ENCODE measurements around the gene PGAP1.

Gene PGAP1

GRCh38 chr2:196935432-196935831 is 8.9 kb upstream of the PGAP1 start:
- Histone ChIP-seq H3K27me3 (ENCODE audit: insufficient read depth, low read depth) (no peaks in the 10 kb centered on the region), H3K9ac (no peak overlapping the region), H3K4me3 (IDR thresholded peaks at IDR 0.05; ENCODE audit: insufficient read depth, low read depth, low read length) (no peak overlapping the region), H3K27ac (no peak overlapping the region), H2AFZ (ENCODE audit: low read depth) (no peak overlapping the region), H3K36me3 (ENCODE audit: insufficient read depth) (no peaks in the 10 kb centered on the region), H3K4me2 (no peak overlapping the region), H3K4me1 (ENCODE audit: low read depth, poor library complexity, severe bottlenecking) (no peaks in the 10 kb centered on the region), H3K79me2 (ENCODE audit: insufficient read depth, low read depth) (no peaks in the 10 kb centered on the region), H4K20me1 (ENCODE audit: insufficient read depth) (no peaks in the 10 kb centered on the region)
- TF ChIP-seq, protein P1, sequence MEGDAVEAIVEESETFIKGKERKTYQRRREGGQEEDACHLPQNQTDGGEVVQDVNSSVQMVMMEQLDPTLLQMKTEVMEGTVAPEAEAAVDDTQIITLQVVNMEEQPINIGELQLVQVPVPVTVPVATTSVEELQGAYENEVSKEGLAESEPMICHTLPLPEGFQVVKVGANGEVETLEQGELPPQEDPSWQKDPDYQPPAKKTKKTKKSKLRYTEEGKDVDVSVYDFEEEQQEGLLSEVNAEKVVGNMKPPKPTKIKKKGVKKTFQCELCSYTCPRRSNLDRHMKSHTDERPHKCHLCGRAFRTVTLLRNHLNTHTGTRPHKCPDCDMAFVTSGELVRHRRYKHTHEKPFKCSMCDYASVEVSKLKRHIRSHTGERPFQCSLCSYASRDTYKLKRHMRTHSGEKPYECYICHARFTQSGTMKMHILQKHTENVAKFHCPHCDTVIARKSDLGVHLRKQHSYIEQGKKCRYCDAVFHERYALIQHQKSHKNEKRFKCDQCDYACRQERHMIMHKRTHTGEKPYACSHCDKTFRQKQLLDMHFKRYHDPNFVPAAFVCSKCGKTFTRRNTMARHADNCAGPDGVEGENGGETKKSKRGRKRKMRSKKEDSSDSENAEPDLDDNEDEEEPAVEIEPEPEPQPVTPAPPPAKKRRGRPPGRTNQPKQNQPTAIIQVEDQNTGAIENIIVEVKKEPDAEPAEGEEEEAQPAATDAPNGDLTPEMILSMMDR (conservative IDR thresholded peaks at IDR 0.05; ENCODE audit: low read depth, low read length), result no peak

- TF ChIP-seq, protein P1 (conservative IDR thresholded peaks at IDR 0.05; ENCODE audit: low read depth, low read length), result no peak
- Histone ChIP-seq H4K20me1 (ENCODE audit: insufficient read depth) (no peaks in the 10 kb centered on the region), H3K27ac (no peak overlapping the region), H3K4me2 (no peak overlapping the region), H3K4me3 (IDR thresholded peaks at IDR 0.05; ENCODE audit: insufficient read depth, low read depth, low read length) (no peak overlapping the region), H3K36me3 (ENCODE audit: insufficient read depth) (no peaks in the 10 kb centered on the region), H3K27me3 (ENCODE audit: insufficient read depth, low read depth) (no peaks in the 10 kb centered on the region), H2AFZ (ENCODE audit: low read depth) (no peak overlapping the region), H3K4me1 (ENCODE audit: low read depth, poor library complexity, severe bottlenecking) (no peaks in the 10 kb centered on the region), H3K9ac (no peak overlapping the region), H3K79me2 (ENCODE audit: insufficient read depth, low read depth) (no peaks in the 10 kb centered on the region)
Observed at GRCh38 chr2:196934672-196935071, 8.2 kb upstream of the PGAP1 start.

- TF ChIP-seq, protein P1 (conservative IDR thresholded peaks at IDR 0.05; ENCODE audit: low read depth, low read length), result no peak
- H3K4me3 ChIP-seq (IDR thresholded peaks at IDR 0.05; ENCODE audit: insufficient read depth, low read depth, low read length), result no peak overlapping the region
- H3K4me1 ChIP-seq (ENCODE audit: low read depth, poor library complexity, severe bottlenecking), result peaks cover 9% of the 10 kb centered on the region
- H4K20me1 ChIP-seq (ENCODE audit: insufficient read depth), result no peaks in the 10 kb centered on the region
- H3K36me3 ChIP-seq (ENCODE audit: insufficient read depth), result no peaks in the 10 kb centered on the region
- no peak overlapping the region for H3K4me2 ChIP-seq
- H3K27me3 ChIP-seq (ENCODE audit: insufficient read depth, low read depth), result no peaks in the 10 kb centered on the region
- H2AFZ ChIP-seq (ENCODE audit: low read depth), result no peak overlapping the region
- no peak overlapping the region for H3K27ac ChIP-seq
- no peak overlapping the region for H3K9ac ChIP-seq
- H3K79me2 ChIP-seq (ENCODE audit: insufficient read depth, low read depth), result no peaks in the 10 kb centered on the region
Observed at GRCh38 chr2:196931555-196931954, 5.0 kb upstream of the PGAP1 start.

DNA sequence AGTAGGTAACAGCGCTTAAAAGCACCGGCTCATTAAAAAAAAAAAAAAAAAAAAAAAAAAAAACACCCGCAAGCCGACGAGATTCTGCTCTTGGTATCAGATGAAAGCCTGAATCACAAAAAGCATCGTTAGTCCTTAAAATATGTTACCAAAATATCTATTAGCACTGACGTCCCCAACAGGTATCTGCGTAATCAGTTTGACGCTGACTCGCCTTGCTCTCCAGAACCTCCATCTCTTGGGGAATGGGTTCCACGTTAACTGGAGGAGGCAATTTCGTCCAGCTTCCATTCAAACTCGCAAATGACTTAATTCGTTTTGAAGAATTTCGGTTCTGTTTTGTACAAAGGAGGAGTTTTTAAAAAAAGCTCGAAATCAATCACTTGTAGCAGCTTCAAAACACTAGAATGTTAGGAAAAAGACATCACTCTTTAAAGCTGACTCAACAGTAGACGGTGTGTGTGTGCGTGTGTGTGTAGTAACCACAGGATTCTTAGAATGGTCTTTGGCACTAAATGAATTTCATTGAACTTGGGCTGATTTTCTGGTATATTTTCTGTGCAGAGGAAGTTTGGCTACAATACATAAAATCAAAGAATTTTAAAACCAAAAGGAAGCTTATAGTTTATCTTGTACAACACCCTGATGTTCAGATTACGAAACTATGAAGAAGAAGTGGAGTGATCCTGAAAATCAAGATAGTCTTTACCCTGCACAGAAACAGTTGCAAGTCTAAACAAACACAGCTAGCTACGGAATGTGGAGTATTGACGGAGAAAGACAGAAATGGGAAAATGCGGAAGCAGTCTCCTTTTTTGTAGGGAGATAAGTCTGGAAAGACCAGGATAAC is 1.1 kb upstream of the PGAP1 start:
- H2AFZ ChIP-seq (ENCODE audit: low read depth), result peak overlapping the region; percentile 96
- peaks cover 12% of the 10 kb centered on the region; the same call in 1 of the 2 replicates for H3K79me2 ChIP-seq (ENCODE audit: insufficient read depth, low read depth)
- H3K4me3 ChIP-seq (IDR thresholded peaks at IDR 0.05; ENCODE audit: insufficient read depth, low read depth, low read length), result no peak overlapping the region
- no peaks in the 10 kb centered on the region for H3K27me3 ChIP-seq (ENCODE audit: insufficient read depth, low read depth)
- H3K36me3 ChIP-seq (ENCODE audit: insufficient read depth), result no peaks in the 10 kb centered on the region
- peak overlapping the region; percentile 82 for H3K4me2 ChIP-seq
- H3K27ac ChIP-seq, result peak overlapping the region; percentile 37; the same call in 1 of the 2 replicates
- H3K9ac ChIP-seq, result peak overlapping the region; percentile 66; the same call in 1 of the 2 replicates
- TF ChIP-seq, protein P1 (conservative IDR thresholded peaks at IDR 0.05; ENCODE audit: low read depth, low read length), result no peak
- no peaks in the 10 kb centered on the region for H4K20me1 ChIP-seq (ENCODE audit: insufficient read depth)
- peaks cover 26% of the 10 kb centered on the region for H3K4me1 ChIP-seq (ENCODE audit: low read depth, poor library complexity, severe bottlenecking)

Measured in KMS-11 (cell line).